H9 (cell line): ENCODE data around the gene CCDC85A. TPM values are rescaled to one million over a fixed set of nuclear protein-coding genes. Genes with fewer than 3 reads are reported as not detected.
"Not testable (repeated sequence)": the region's sequence is repeated elsewhere in the genome, so short reads cannot be mapped to it uniquely, and the experiment has no call there.

Source experiments
- DNase-seq: peaks from one replicate; pipeline ENCODE4 v3.0.0-alpha.2; 2017
- H2AFZ ChIP-seq: one replicate; pipeline ENCODE4 v1.6.1; 2013; ENCODE audit warnings: mild to moderate bottlenecking, low read length, control low read depth, moderate library complexity
- H2AK5ac ChIP-seq: 2 replicates; pipeline ENCODE4 v1.6.1; 2013; ENCODE audit warnings: low read length, control low read depth, mixed read lengths; ENCODE audit not compliant: insufficient read length
- H2BK120ac ChIP-seq: one replicate; pipeline ENCODE4 v1.6.1; 2013; ENCODE audit warnings: low read depth, mild to moderate bottlenecking, low read length, control low read depth, inconsistent platforms; ENCODE audit not compliant: poor library complexity, severe bottlenecking
- H2BK12ac ChIP-seq: 2 replicates; pipeline ENCODE4 v1.6.1; 2013; ENCODE audit warnings: low read length, control low read depth, mixed read lengths, low read depth; ENCODE audit not compliant: insufficient read length
- H2BK15ac ChIP-seq: 2 replicates; pipeline ENCODE4 v1.6.1; 2013; ENCODE audit warnings: low read depth, low read length, control low read depth
- H2BK20ac ChIP-seq: one replicate; pipeline ENCODE4 v1.6.1; 2013; ENCODE audit warnings: low read depth, mild to moderate bottlenecking, low read length, control low read depth, inconsistent platforms; ENCODE audit not compliant: poor library complexity, severe bottlenecking
- H2BK5ac ChIP-seq: 2 replicates; pipeline ENCODE4 v1.6.1; 2013; ENCODE audit warnings: low read length, control low read depth, mixed read lengths; ENCODE audit not compliant: insufficient read length
- H3K14ac ChIP-seq: 2 replicates; pipeline ENCODE4 v1.6.1; 2013; ENCODE audit warnings: low read length, control low read depth; ENCODE audit not compliant: insufficient read depth
- H3K18ac ChIP-seq: 2 replicates; pipeline ENCODE4 v1.6.1; 2013; ENCODE audit warnings: low read depth, mild to moderate bottlenecking, mixed read lengths, low read length, control low read depth; ENCODE audit not compliant: insufficient read length
- H3K23ac ChIP-seq: 2 replicates; pipeline ENCODE4 v1.6.1; 2013; ENCODE audit warnings: low read length, control low read depth, mixed read lengths, low read depth; ENCODE audit not compliant: insufficient read length
- H3K23me2 ChIP-seq: 2 replicates; pipeline ENCODE4 v1.6.1; 2013; ENCODE audit warnings: low read depth, mild to moderate bottlenecking, mixed read lengths, low read length, control low read depth; ENCODE audit not compliant: insufficient read length, poor library complexity, severe bottlenecking
- H3K27ac ChIP-seq: 2 replicates; pipeline ENCODE4 v1.5.1; 2013; ENCODE audit warnings: low read length, control low read depth, mixed read lengths, low read depth; ENCODE audit not compliant: insufficient read length
- H3K27me3 ChIP-seq: 2 replicates; pipeline ENCODE4 v1.6.1; 2013; ENCODE audit warnings: low read length, control low read depth, inconsistent platforms; ENCODE audit not compliant: insufficient read depth
- H3K4ac ChIP-seq: 2 replicates; pipeline ENCODE4 v1.6.1; 2013; ENCODE audit warnings: low read depth, mild to moderate bottlenecking, control low read depth, inconsistent platforms, low read length, moderate library complexity
- H3K4me1 ChIP-seq: 2 replicates; pipeline ENCODE4 v1.6.1; 2013; ENCODE audit warnings: low read length, control low read depth, inconsistent platforms; ENCODE audit not compliant: insufficient read depth
- H3K4me2 ChIP-seq: 2 replicates; pipeline ENCODE4 v1.6.1; 2013; ENCODE audit warnings: low read length, control low read depth, mixed read lengths; ENCODE audit not compliant: insufficient read length, insufficient read depth
- H3K56ac ChIP-seq: 2 replicates; pipeline ENCODE4 v1.6.1; 2013; ENCODE audit warnings: low read depth, mild to moderate bottlenecking, mixed read lengths, low read length, control low read depth; ENCODE audit not compliant: insufficient read length
- H3K79me1 ChIP-seq: 2 replicates; pipeline ENCODE4 v1.6.1; 2013; ENCODE audit warnings: low read depth, mild to moderate bottlenecking, moderate library complexity, low read length, control low read depth, inconsistent platforms; ENCODE audit not compliant: insufficient read depth, poor library complexity, severe bottlenecking
- H3K79me2 ChIP-seq: 2 replicates; pipeline ENCODE4 v1.6.1; 2013; ENCODE audit warnings: low read length, control low read depth, inconsistent platforms; ENCODE audit not compliant: insufficient read depth
- H3K9ac ChIP-seq: 2 replicates; pipeline ENCODE4 v1.6.1; 2013; ENCODE audit warnings: low read length, control low read depth, mixed read lengths; ENCODE audit not compliant: insufficient read length; ENCODE audit errors: extremely low read depth
- H3K9me3 ChIP-seq: one replicate; pipeline ENCODE4 v1.6.1; 2013; ENCODE audit warnings: low read depth, low read length, inconsistent platforms; ENCODE audit not compliant: control insufficient read depth
- H3T11ph ChIP-seq: one replicate; pipeline ENCODE4 v1.6.1; 2013; ENCODE audit warnings: mild to moderate bottlenecking, low read length, control low read depth, inconsistent platforms
- H4K20me1 ChIP-seq: one replicate; pipeline ENCODE4 v1.6.1; 2013; ENCODE audit not compliant: control insufficient read depth, insufficient read length, insufficient read depth
- H4K5ac ChIP-seq: 2 replicates; pipeline ENCODE4 v1.6.1; 2013; ENCODE audit warnings: low read depth, mild to moderate bottlenecking, mixed read lengths, low read length, control low read depth; ENCODE audit not compliant: insufficient read length
- H4K8ac ChIP-seq: replicated peaks from 2 replicates; pipeline ENCODE4 v1.6.1; 2013; ENCODE audit warnings: low read length, control low read depth, mixed read lengths, low read depth; ENCODE audit not compliant: insufficient read length
- H4K91ac ChIP-seq: 2 replicates; pipeline ENCODE4 v1.6.1; 2013; ENCODE audit warnings: low read depth, mild to moderate bottlenecking, moderate library complexity, mixed read lengths, low read length, control low read depth; ENCODE audit not compliant: insufficient read length
- H3K27ac Mint-ChIP-seq, 3 experiments: 2 replicates in 2 of 3; 3 replicates in 1 of 3; pipeline ENCODE4 v1.8.0; 2020 to 2021; ENCODE audit warnings: mixed read lengths in 3 of 3, mild to moderate bottlenecking in 1 of 3, moderate library complexity in 1 of 3
- H3K27me3 Mint-ChIP-seq: 2 replicates; pipeline ENCODE4 v1.8.0; 2021; ENCODE audit warnings: low read depth, mild to moderate bottlenecking, moderate library complexity, mixed read lengths
- H3K36me3 Mint-ChIP-seq, 3 experiments: 2 replicates in 2 of 3; 3 replicates in 1 of 3; pipeline ENCODE4 v1.8.0; 2020 to 2021; ENCODE audit warnings: low read depth in 3 of 3, mixed read lengths in 3 of 3; ENCODE audit not compliant: insufficient read depth in 1 of 3
- H3K4me1 Mint-ChIP-seq, 2 experiments: 2 replicates each; pipeline ENCODE4 v1.8.0; 2020; ENCODE audit warnings: mixed read lengths in 2 of 2
- H3K4me3 Mint-ChIP-seq, 2 experiments: 2 replicates in 1 of 2; 3 replicates in 1 of 2; pipeline ENCODE4 v1.8.0; 2020 to 2021; ENCODE audit warnings: mild to moderate bottlenecking in 2 of 2, mixed read lengths in 2 of 2, moderate library complexity in 1 of 2
- H3K9me3 Mint-ChIP-seq, 2 experiments: 2 replicates in 1 of 2; 3 replicates in 1 of 2; pipeline ENCODE4 v1.8.0; 2020; ENCODE audit warnings: mild to moderate bottlenecking in 2 of 2, mixed read lengths in 2 of 2, moderate library complexity in 1 of 2
- CTCF ChIP-seq: fragments of 200-600 bp; sonication (generic); conservative IDR thresholded peaks from 3 replicates; pipeline ENCODE4 v1.8.0; 2021; ENCODE audit warnings: antibody characterized with exemption, mild to moderate bottlenecking
- WGBS: extraction: QIAGEN DNeasy Blood & Tissue Kit; methylation state at CpG from one replicate; pipeline ENCODE4 v1.1.7; 2013; ENCODE audit warnings: missing lambda C conversion rate, low lambda C conversion rate, mixed read lengths; ENCODE audit not compliant: insufficient read length; ENCODE audit errors: extremely low coverage; 5-methylcytosine and 5-hydroxymethylcytosine counted together
- total RNA-seq: library from RNA; stranded (reverse); gene quantifications from 2 replicates; pipeline ENCODE4 v1.2.1, GENCODE V29; 2021

The CCDC85A gene
- total RNA-seq, 1 experiment from 2014 or later = 0.17 TPM

- H2BK5ac ChIP-seq = no peak overlapping the region
- H3K23me2 ChIP-seq = no peaks in the 10 kb centered on the region
- H3K27ac ChIP-seq = no peak overlapping the region
- no peak overlapping the region for H3T11ph ChIP-seq
- H3K14ac ChIP-seq = no peak overlapping the region
- no peak overlapping the region for H4K91ac ChIP-seq
- no peak overlapping the region for H2BK15ac ChIP-seq
- 0 out of 2 replicates have a peak, but pooled peaks cover 1% of the 10 kb centered on the region for H3K79me2 ChIP-seq
- H2BK12ac ChIP-seq = no peak overlapping the region
- WGBS = no CpG with 5 or more reads among the region's 4 CpGs
- no peak overlapping the region for H2AFZ ChIP-seq
- Mint-ChIP-seq H3K27me3 (peaks cover 3% of the 10 kb centered on the region; the same call in 1 of the 2 replicates), H3K27ac (no peak overlapping the region), H3K36me3 (peaks cover 0 to 13% (median 9%) of the 10 kb centered on the region in 3 experiments; a peak in 5 of 7 replicates), H3K4me1 (peaks cover 0 to 15% of the 10 kb centered on the region in 2 experiments; a peak in 3 of 4 replicates), H3K9me3 (peaks cover 10 to 11% of the 10 kb centered on the region in 2 experiments; a peak in 4 of 5 replicates), H3K4me3 (no peak overlapping the region)
- no peaks in the 10 kb centered on the region for H3K4me1 ChIP-seq
- no peaks in the 10 kb centered on the region for H3K27me3 ChIP-seq
- no peak overlapping the region for H4K8ac ChIP-seq
- no peak for TF ChIP-seq CTCF
- DNase-seq = no peak
- no peak overlapping the region for H2BK120ac ChIP-seq
- H4K5ac ChIP-seq = no peak overlapping the region
- H3K23ac ChIP-seq = no peak overlapping the region
- peaks cover 6% of the 10 kb centered on the region for H3K79me1 ChIP-seq
- no peaks in the 10 kb centered on the region for H4K20me1 ChIP-seq
- H3K9ac ChIP-seq = no peak overlapping the region
- no peak overlapping the region for H3K4me2 ChIP-seq
- H3K56ac ChIP-seq = no peak overlapping the region
- no peak overlapping the region for H3K4ac ChIP-seq
- H2BK20ac ChIP-seq = no peak overlapping the region
- no peak overlapping the region for H3K18ac ChIP-seq
- H3K9me3 ChIP-seq = no peaks in the 10 kb centered on the region
- H2AK5ac ChIP-seq = no peak overlapping the region
Measured at GRCh38 chr2:56134861-56135260, 48.9 kb upstream of the CCDC85A start.

- H2BK5ac ChIP-seq, H2BK15ac ChIP-seq, H3K9me3 ChIP-seq, H2AK5ac ChIP-seq, H3K27me3 ChIP-seq, H2BK12ac ChIP-seq, H3K27ac ChIP-seq, H2AFZ ChIP-seq, H4K5ac ChIP-seq, H3K18ac ChIP-seq, H3K23me2 ChIP-seq, H4K20me1 ChIP-seq, H2BK120ac ChIP-seq, H3K4me3 Mint-ChIP-seq, H4K91ac ChIP-seq, H3K79me2 ChIP-seq, H3K9ac ChIP-seq, H2BK20ac ChIP-seq, H3K4ac ChIP-seq, H3T11ph ChIP-seq, H3K27ac Mint-ChIP-seq, H3K4me1 ChIP-seq, H3K4me1 Mint-ChIP-seq, H3K56ac ChIP-seq, H3K14ac ChIP-seq, H3K23ac ChIP-seq, DNase-seq, H3K4me2 ChIP-seq, H3K79me1 ChIP-seq, H4K8ac ChIP-seq: not testable (repeated sequence)
- WGBS = no CpG with 5 or more reads among the region's 15 CpGs
- Mint-ChIP-seq H3K27me3 (peaks cover 14% of the 10 kb centered on the region), H3K9me3 (peaks cover 27 to 32% of the 10 kb centered on the region in 2 experiments), H3K36me3 (peaks cover 16 to 29% (median 29%) of the 10 kb centered on the region in 3 experiments)
Measured at GRCh38 chr2:56142497-56143061, 41.2 kb upstream of the CCDC85A start.
